GM10266 (cell line): ENCODE measurements around the gene ELK3.

Experiments
- DNase-seq: peaks from one replicate; pipeline ENCODE4 v3.0.0; 2012; ENCODE audit errors: extremely low spot score
- CTCF ChIP-seq: IDR thresholded peaks from 2 replicates; pipeline ENCODE4 v1.5.1; 2012; ENCODE audit warnings: mild to moderate bottlenecking, low read depth; ENCODE audit not compliant: control insufficient read depth, insufficient read depth; ENCODE audit errors: missing control alignments

The ELK3 gene

GRCh38 chr12:96156211-96156610 lies 38.0 kb upstream of the ELK3 start:
- DNase-seq: no peak
- TF ChIP-seq CTCF: no peak

GRCh38 chr12:96157427-96157826 lies 36.7 kb upstream of the ELK3 start:
- no peak for DNase-seq
- TF ChIP-seq CTCF: no peak

GRCh38 chr12:96164951-96165811 lies 29.0 kb upstream of the ELK3 start:
- no peak for DNase-seq
- no peak for TF ChIP-seq CTCF

GRCh38 chr12:96166765-96167164 lies 27.4 kb upstream of the ELK3 start:
- no peak for TF ChIP-seq CTCF
- DNase-seq: no peak

GRCh38 chr12:96167492-96167891 lies 26.7 kb upstream of the ELK3 start:
- no peak for DNase-seq
- TF ChIP-seq CTCF: no peak

GRCh38 chr12:96170328-96170727 lies 23.8 kb upstream of the ELK3 start:
- no peak for TF ChIP-seq CTCF
- no peak for DNase-seq

GRCh38 chr12:96170762-96171161 lies 23.4 kb upstream of the ELK3 start:
- no peak for TF ChIP-seq CTCF
- DNase-seq: no peak
